K562 (cell line): Measurements from ENCODE around the gene WDR90. TPM values are rescaled to one million over a fixed set of nuclear protein-coding genes. Genes with fewer than 3 reads are reported as not detected.

Experiments used
- ARID4B ChIP-seq: sonication (generic); formaldehyde crosslinking; IDR thresholded peaks from 2 replicates; pipeline ENCODE4 v1.8.0; 2022; ENCODE audit warnings: mild to moderate bottlenecking, missing genetic modification reagents
- BRCA1 ChIP-seq, 2 experiments: fragments of 450-650 bp in 1 of 2; sonication (generic) in 1 of 2; formaldehyde crosslinking in 1 of 2; IDR thresholded peaks; 2 replicates each; pipeline versions ENCODE4 v1.5.0 to v1.6.1; 2017 to 2020; ENCODE audit warnings: mild to moderate bottlenecking in 1 of 2, missing genetic modification reagents in 1 of 2
- CEBPZ ChIP-seq: fragments of 150-350 bp; IDR thresholded peaks from 2 replicates; pipeline ENCODE4 v1.6.1; 2014; ENCODE audit warnings: low read depth, mild to moderate bottlenecking, low read length, borderline replicate concordance
- DPF2 ChIP-seq: fragments of 450-650 bp; IDR thresholded peaks from 2 replicates; pipeline ENCODE4 v1.6.1; 2016
- ELF4 ChIP-seq: fragments of 450-650 bp; formaldehyde crosslinking; IDR thresholded peaks from 2 replicates; pipeline ENCODE4 v1.4.0; 2022; ENCODE audit warnings: missing genetic modification characterization
- HIVEP1 ChIP-seq: fragments of 250-450 bp; sonication (Bioruptor Pico); IDR thresholded peaks from 2 replicates; pipeline ENCODE4 v1.4.0; 2020; ENCODE audit warnings: mild to moderate bottlenecking
- HNRNPK ChIP-seq: fragments of 200-400 bp; formaldehyde crosslinking; IDR thresholded peaks from one replicate; pipeline ENCODE4 v1.6.1; 2018; ENCODE audit warnings: mild to moderate bottlenecking, low read depth, low read length; ENCODE audit not compliant: poor library complexity, severe bottlenecking
- IRF9 ChIP-seq: fragments of 450-650 bp; IDR thresholded peaks from 2 replicates; pipeline ENCODE4 v1.6.1; 2016; ENCODE audit warnings: missing biosample characterization, missing genetic modification characterization
- MCM5 ChIP-seq: fragments of 450-650 bp; IDR thresholded peaks from 2 replicates; pipeline ENCODE4 v1.6.1; 2016; ENCODE audit warnings: low read depth
- MITF ChIP-seq: IDR thresholded peaks from 2 replicates; pipeline ENCODE4 v1.6.1; 2014; ENCODE audit warnings: antibody characterized with exemption
- RHOXF2B ChIP-seq: fragments of 250-450 bp; sonication (Bioruptor Pico); conservative IDR thresholded peaks from 2 replicates; pipeline ENCODE4 v1.5.1; 2021
- TCF15 ChIP-seq: fragments of 250-450 bp; sonication (Bioruptor Pico); IDR thresholded peaks from 2 replicates; pipeline ENCODE4 v1.8.0; 2022; ENCODE audit warnings: moderate library complexity, mild to moderate bottlenecking, inconsistent platforms
- U2AF1 ChIP-seq: fragments of 200-400 bp; formaldehyde crosslinking; optimal IDR thresholded peaks from 2 replicates; pipeline ENCODE3; 2017; ENCODE audit warnings: mild to moderate bottlenecking, low read depth, low read length, moderate library complexity
- XRCC3 ChIP-seq: fragments of 450-650 bp; IDR thresholded peaks from 2 replicates; pipeline ENCODE4 v1.6.1; 2017; ENCODE audit warnings: mild to moderate bottlenecking, moderate library complexity
- ZFP36 ChIP-seq: fragments of 150-350 bp; IDR thresholded peaks from 2 replicates; pipeline ENCODE4 v1.6.1; 2018; ENCODE audit warnings: low read length, low read depth; ENCODE audit not compliant: partially characterized antibody
- ZNF384 ChIP-seq: IDR thresholded peaks from 2 replicates; pipeline ENCODE4 v1.6.1; 2012; ENCODE audit warnings: low read depth, low read length, improper control_type of control experiment
- ZNF444 ChIP-seq: fragments of 250-450 bp; sonication (Bioruptor Pico); IDR thresholded peaks from 2 replicates; pipeline ENCODE4 v1.4.0; 2020; ENCODE audit warnings: mild to moderate bottlenecking, moderate library complexity
- ZNF57 ChIP-seq: fragments of 450-650 bp; formaldehyde crosslinking; IDR thresholded peaks from 2 replicates; pipeline ENCODE4 v1.4.0; 2020; ENCODE audit warnings: mild to moderate bottlenecking, moderate library complexity
- polyA plus RNA-seq, 8 experiments: library from polyadenylated mRNA; depleted of rRNA in 4 of 8; stranded (reverse) in 5 of 8; unstranded in 3 of 8; fragments of >200 nt; fragmentation: Nextera tagmentation in 2 of 8; fragmentation: Illumina TruSeq in 1 of 8; extraction: Ambion mirVana in 2 of 8; extraction: Trizol in 1 of 8; gene quantifications; 2 replicates each; pipeline versions ENCODE4 v1.2.1 to v1.2.3, GENCODE V29; 2011 to 2014; ENCODE audit warnings: inconsistent platforms in 1 of 8, missing spikeins in 1 of 8
- total RNA-seq, 7 experiments: library from RNA; depleted of rRNA in 6 of 7; stranded (reverse); fragments of >200 nt in 6 of 7; fragmentation: Illumina TruSeq in 2 of 7; extraction: Trizol in 2 of 7; gene quantifications; 2 replicates each; pipeline versions ENCODE4 v1.2.1 to v1.2.3, GENCODE V29; 2011 to 2021; ENCODE audit warnings: low replicate concordance in 1 of 7

WDR90 gene
- total and polyA plus RNA-seq, 9 of the 15 experiments (the other 6 are each of a cell fraction or from before 2014, with no cell fraction given), result 0.44 to 12.6 (median 3.3) TPM

- TF ChIP-seq ARID4B (0 out of 2 replicates have a peak, but pooled peaks have one; percentile 19), MITF (no peak), IRF9 (tag) (no peak), ZNF57 (peak; percentile 19; the same call in 1 of the 2 replicates), MCM5 (no peak), U2AF1 (no peak), ELF4 (CRISPR knock-in tag) (peak; percentile 50; the same call in 1 of the 2 replicates), RHOXF2B (CRISPR knock-in tag) (peak; percentile 93; the same call in 1 of the 2 replicates), ZNF444 (CRISPR knock-in tag) (no peak), BRCA1 (IDR thresholded peaks at IDR 0.05) (no peak), BRCA1 (CRISPR knock-in tag; IDR thresholded peaks at IDR 0.05) (no peak), CEBPZ (no peak), HIVEP1 (CRISPR knock-in tag) (peak; percentile 17; the same call in 1 of the 2 replicates), ZFP36 (no peak), DPF2 (no peak), XRCC3 (no peak), HNRNPK (no peak), ZNF384 (no peak), TCF15 (CRISPR knock-in tag) (no peak)
Measured at GRCh38 chr16:683396-684070, 34.4 kb downstream of the WDR90 start (continued).
